Neural progenitor cell (in vitro differentiated cells): ENCODE measurements around the gene SLC4A1.

ENCODE experiments used
- CTCF ChIP-seq: fragments of 200-600 bp; sonication (generic); IDR thresholded peaks from 2 replicates; pipeline ENCODE4 v1.5.1; 2017; ENCODE audit warnings: antibody characterized with exemption, mild to moderate bottlenecking
- EZH2 ChIP-seq: fragments of 200-600 bp; sonication (generic); IDR thresholded peaks from 2 replicates; pipeline ENCODE4 v1.6.1; 2017; ENCODE audit warnings: antibody characterized with exemption, mild to moderate bottlenecking, moderate library complexity
- EZH2phosphoT487 ChIP-seq: fragments of 200-600 bp; sonication (generic); IDR thresholded peaks from 2 replicates; pipeline ENCODE4 v1.6.1; 2017; ENCODE audit warnings: antibody characterized with exemption

- TF ChIP-seq CTCF (no peak), EZH2 (no peak), EZH2phosphoT487 (no peak)
Measured at GRCh38 chr17:44260296-44260695, 7.6 kb downstream of the SLC4A1 start.
